Right ventricle myocardium superior (tissue), 1 donor: ENCODE measurements around the gene DAGLB. TPM values are rescaled to one million over a fixed set of nuclear protein-coding genes. Genes with fewer than 3 reads are reported as not detected.

Experiments used
- ATAC-seq: fragments of 200-7000 bp; cut with Tn5 transposase; one replicate; pipeline ENCODE4 v1.9.1; 2020; ENCODE audit warnings: mild to moderate bottlenecking; ENCODE audit not compliant: poor library complexity
- DNase-seq: peaks from one replicate; pipeline ENCODE4 v3.0.0-alpha.2; 2020
- intact Hi-C: fragments of 100-400 bp; cut with DNase I; formaldehyde crosslinking; loops from one replicate; pipeline ENCODE4 v1.11.2; 2022
- long read RNA-seq: library from polyadenylated mRNA; unstranded; transcript quantifications from one replicate; pipeline ENCODE4 v2.0.0, GENCODE V29; 2021
- total RNA-seq: library from RNA; stranded (reverse); fragmentation: NEBNext Ultra II Directional; extraction: Animal tissue kit (Norgen Biotek cat#: 25700); gene quantifications from one replicate; pipeline ENCODE4 v1.2.1, GENCODE V29; 2021
- donor health status: DM: no; HTN: yes; CAD: no; lungs with severe emphysema.

The DAGLB gene
- total RNA-seq, result 8.1 TPM
- long read RNA-seq, transcript DAGLB-201 (15 exons, 2,897 nt), result major isoform, 22 of 25 reads
- long read RNA-seq, partial matches to known transcripts, result 1 of 25 reads
- long read RNA-seq, other reads (novel, unspliced or antisense), result 2 of 25 reads

GRCh38 chr7:6447581-6448199 lies at the start of gene DAGLB:
Gene DAGLB, minus strand, starts transcription at chr7:6447954. Its CDS starts 112 bp downstream, at chr7:6447842.
- ATAC-seq (peak; percentile 97), DNase-seq (peak; percentile 97)
- intact Hi-C loops, result no loop called here

GRCh38 chr7:6497637-6497905 lies 49.8 kb upstream of the DAGLB start:
- ATAC-seq (no peak), DNase-seq (no peak)
- intact Hi-C loops, result no loop called here

GRCh38 chr7:6496842-6497636 lies 49.3 kb upstream of the DAGLB start:
- no peak for ATAC-seq
- intact Hi-C loops, result no loop called here
- DNase-seq, result peak; percentile 32

GRCh38 chr7:6495597-6496262 lies 48.0 kb upstream of the DAGLB start:
- intact Hi-C loops, result no loop called here
- DNase-seq (no peak), ATAC-seq (no peak)

- intact Hi-C loops, result no loop called here
- no peak for ATAC-seq
These were observed 46.6 kb upstream of the DAGLB start for GRCh38 chr7:6494365-6494764.

GRCh38 chr7:6491194-6491593 lies 43.4 kb upstream of the DAGLB start:
- intact Hi-C loops, result no loop called here
- no peak for DNase-seq
- ATAC-seq, result no peak

More at GRCh38 chr7:6494365-6494764, 46.6 kb upstream of the DAGLB start:
- no peak for DNase-seq

GRCh38 chr7:6489612-6490011 lies 41.9 kb upstream of the DAGLB start:
- DNase-seq (no peak), ATAC-seq (no peak)
- intact Hi-C loops, result no loop called here

- intact Hi-C loops, result no loop called here
- DNase-seq, result no peak
- ATAC-seq, result no peak
These were observed 39.4 kb upstream of the DAGLB start for GRCh38 chr7:6487184-6487545.

- ATAC-seq, result no peak
- DNase-seq, result no peak
- intact Hi-C loops, result no loop called here
These were observed 38.9 kb upstream of the DAGLB start for GRCh38 chr7:6486438-6487183.

GRCh38 chr7:6482743-6483119 lies 35.0 kb upstream of the DAGLB start:
- DNase-seq (no peak), ATAC-seq (no peak)
- intact Hi-C loops, result no loop called here

GRCh38 chr7:6482307-6482706 lies 34.6 kb upstream of the DAGLB start:
- ATAC-seq, result no peak
- intact Hi-C loops, result no loop called here
- DNase-seq, result no peak

- intact Hi-C loops, result no loop called here
- no peak for ATAC-seq
These were observed 33.7 kb upstream of the DAGLB start for GRCh38 chr7:6481445-6481844.

GRCh38 chr7:6480323-6480660 lies 32.5 kb upstream of the DAGLB start:
- ATAC-seq, result no peak
- intact Hi-C loops, result no loop called here
- no peak for DNase-seq

More at GRCh38 chr7:6481445-6481844, 33.7 kb upstream of the DAGLB start:
- no peak for DNase-seq

- intact Hi-C loops, result no loop called here
- ATAC-seq (no peak), DNase-seq (no peak)
These were observed 31.3 kb upstream of the DAGLB start for GRCh38 chr7:6479067-6479466.

- ATAC-seq (no peak), DNase-seq (no peak)
- intact Hi-C loops, result no loop called here
These were observed 30.4 kb upstream of the DAGLB start for GRCh38 chr7:6478186-6478585.

- no peak for DNase-seq
- intact Hi-C loops, result no loop called here
- no peak for ATAC-seq
These were observed 29.5 kb upstream of the DAGLB start for GRCh38 chr7:6477318-6477660.

- ATAC-seq, result no peak
- no peak for DNase-seq
- intact Hi-C loops, result no loop called here
These were observed 29.0 kb upstream of the DAGLB start for GRCh38 chr7:6476596-6477317.

- DNase-seq, result no peak
- intact Hi-C loops, result no loop called here
- no peak for ATAC-seq
These were observed 27.9 kb upstream of the DAGLB start for GRCh38 chr7:6475433-6476186.
